Superior temporal gyrus (tissue), 1 donor: Measurements from ENCODE around the gene RNF2.

Experiments used
- DNase-seq: peaks from one replicate; pipeline ENCODE4 v3.0.0-alpha.2; 2016; ENCODE audit errors: extremely low spot score

The RNF2 gene

GRCh38 chr1:185096531-185096930 lies 51.2 kb downstream of the RNF2 start:
- DNase-seq: no peak

GRCh38 chr1:185104083-185104482 lies 58.7 kb downstream of the RNF2 start:
- DNase-seq: no peak

GRCh38 chr1:185105121-185105520 lies 59.8 kb downstream of the RNF2 start:
- no peak for DNase-seq

GRCh38 chr1:185108321-185108720 lies 63.0 kb downstream of the RNF2 start:
- DNase-seq: no peak

GRCh38 chr1:185110145-185110544 lies 64.8 kb downstream of the RNF2 start:
- no peak for DNase-seq

GRCh38 chr1:185111873-185112272 lies 66.5 kb downstream of the RNF2 start:
- DNase-seq: no peak

GRCh38 chr1:185112356-185112755 lies 67.0 kb downstream of the RNF2 start:
- no peak for DNase-seq

GRCh38 chr1:185129708-185130107 lies 84.3 kb downstream of the RNF2 start:
- no peak for DNase-seq

- no peak for DNase-seq
Observed at GRCh38 chr1:185132534-185132933, 87.2 kb downstream of the RNF2 start.

GRCh38 chr1:185137896-185138545 lies 92.7 kb downstream of the RNF2 start:
- no peak for DNase-seq

- DNase-seq: no peak
Observed at GRCh38 chr1:185139246-185139645, 93.9 kb downstream of the RNF2 start.

- DNase-seq: peak; percentile 8
Observed at GRCh38 chr1:185144233-185144632, 98.9 kb downstream of the RNF2 start.

- DNase-seq: no peak
Observed at GRCh38 chr1:185151215-185151614, 105.9 kb downstream of the RNF2 start.
